ENCODE measurements around the gene UNC50.
"Not testable (repeated sequence)": the region's sequence is repeated elsewhere in the genome, so short reads cannot be mapped to it uniquely, and the experiment has no call there.

The UNC50 gene

GRCh38 chr2:98608962-98609604 lies 694 bp downstream of the UNC50 start:
- DNase-seq (ENCODE audit: low spot score): peak; percentile 12

GRCh38 chr2:98614024-98614739 lies 5.8 kb downstream of the UNC50 start:
- DNase-seq (ENCODE audit: low spot score): no peak

- DNase-seq (ENCODE audit: low spot score): no peak
These were observed 7.1 kb downstream of the UNC50 start for GRCh38 chr2:98615481-98615880.

GRCh38 chr2:98617149-98617548 lies 8.8 kb downstream of the UNC50 start:
- DNase-seq (ENCODE audit: low spot score): no peak

- no peak for DNase-seq (ENCODE audit: low spot score)
These were observed 15.3 kb downstream of the UNC50 start for GRCh38 chr2:98623657-98624056.

GRCh38 chr2:98632351-98632750 lies 24.0 kb downstream of the UNC50 start:
- no peak for DNase-seq (ENCODE audit: low spot score)

GRCh38 chr2:98634406-98635092 lies 26.2 kb downstream of the UNC50 start:
- no peak for DNase-seq (ENCODE audit: low spot score)

GRCh38 chr2:98637401-98638147 lies 29.2 kb downstream of the UNC50 start:
- no peak for DNase-seq (ENCODE audit: low spot score)

- no peak for DNase-seq (ENCODE audit: low spot score)
These were observed 35.2 kb downstream of the UNC50 start for GRCh38 chr2:98643496-98644100.

- DNase-seq (ENCODE audit: low spot score): no peak
These were observed 39.2 kb downstream of the UNC50 start for GRCh38 chr2:98647636-98648035.

- no peak for DNase-seq (ENCODE audit: low spot score)
These were observed 40.1 kb downstream of the UNC50 start for GRCh38 chr2:98648451-98648850.

- peak; percentile 67 for DNase-seq (ENCODE audit: low spot score)
These were observed 41.0 kb downstream of the UNC50 start for GRCh38 chr2:98649135-98649991.

- DNase-seq (ENCODE audit: low spot score): no peak
These were observed 41.6 kb downstream of the UNC50 start for GRCh38 chr2:98649992-98650375.

- no peak for DNase-seq (ENCODE audit: low spot score)
These were observed 42.6 kb downstream of the UNC50 start for GRCh38 chr2:98650998-98651397.

- no peak for DNase-seq (ENCODE audit: low spot score)
These were observed 46.5 kb downstream of the UNC50 start for GRCh38 chr2:98654699-98655495.

- DNase-seq (ENCODE audit: low spot score): no peak
These were observed 48.4 kb downstream of the UNC50 start for GRCh38 chr2:98656800-98657199.

GRCh38 chr2:98658816-98659490 lies 50.6 kb downstream of the UNC50 start:
- no peak for DNase-seq (ENCODE audit: low spot score)

- DNase-seq (ENCODE audit: low spot score): not testable (repeated sequence)
These were observed 51.1 kb downstream of the UNC50 start for GRCh38 chr2:98659491-98659840.

- no peak for DNase-seq (ENCODE audit: low spot score)
These were observed 55.2 kb downstream of the UNC50 start for GRCh38 chr2:98663511-98664090.
